KG1 (cell line): ENCODE measurements around the gene DPYSL4.

Experiments
- DNase-seq: peaks from one replicate; lab custom pipeline; 2025; lab: John Stamatoyannopoulos, UW

Gene DPYSL4

DNA sequence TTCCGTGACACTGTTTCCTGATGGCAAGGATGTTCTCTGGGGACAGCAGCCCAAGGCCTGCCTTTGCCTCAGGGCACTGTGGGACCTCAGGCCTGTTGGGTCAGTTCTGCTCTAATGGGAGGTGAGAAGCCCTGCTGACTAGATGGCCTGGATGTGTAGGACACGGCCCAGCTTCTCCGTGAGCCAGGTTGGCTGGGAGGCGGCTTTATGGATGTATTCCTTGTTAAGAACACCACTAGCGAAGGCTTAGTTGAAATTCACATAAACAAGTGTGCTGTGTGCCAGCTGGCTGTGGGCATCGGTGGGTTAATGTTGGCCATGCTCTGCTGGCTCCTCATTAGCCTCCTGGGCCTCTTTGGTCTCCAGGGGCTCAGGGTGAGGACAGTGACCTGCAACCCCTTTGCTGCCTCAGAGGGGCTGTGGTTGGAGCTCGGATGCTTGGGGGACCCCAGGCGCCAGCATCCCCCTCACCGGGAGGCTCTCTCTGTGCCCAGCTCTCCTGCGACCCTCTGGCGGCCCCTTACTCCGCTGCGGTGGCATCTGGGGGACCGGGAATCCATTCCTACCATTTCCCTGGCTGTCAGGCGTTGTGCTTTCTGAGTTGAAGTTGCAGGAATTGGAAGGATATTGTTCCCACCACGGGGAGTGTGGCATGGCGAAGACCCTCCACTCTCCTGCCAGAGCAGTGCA, 22.8 kb upstream of the DPYSL4 start:
- DNase-seq: no peak

- no peak for DNase-seq
These were observed 21.9 kb upstream of the DPYSL4 start for GRCh38 chr10:132164761-132165278.

- no peak for DNase-seq
These were observed 21.2 kb upstream of the DPYSL4 start for GRCh38 chr10:132165416-132165980.

DNA sequence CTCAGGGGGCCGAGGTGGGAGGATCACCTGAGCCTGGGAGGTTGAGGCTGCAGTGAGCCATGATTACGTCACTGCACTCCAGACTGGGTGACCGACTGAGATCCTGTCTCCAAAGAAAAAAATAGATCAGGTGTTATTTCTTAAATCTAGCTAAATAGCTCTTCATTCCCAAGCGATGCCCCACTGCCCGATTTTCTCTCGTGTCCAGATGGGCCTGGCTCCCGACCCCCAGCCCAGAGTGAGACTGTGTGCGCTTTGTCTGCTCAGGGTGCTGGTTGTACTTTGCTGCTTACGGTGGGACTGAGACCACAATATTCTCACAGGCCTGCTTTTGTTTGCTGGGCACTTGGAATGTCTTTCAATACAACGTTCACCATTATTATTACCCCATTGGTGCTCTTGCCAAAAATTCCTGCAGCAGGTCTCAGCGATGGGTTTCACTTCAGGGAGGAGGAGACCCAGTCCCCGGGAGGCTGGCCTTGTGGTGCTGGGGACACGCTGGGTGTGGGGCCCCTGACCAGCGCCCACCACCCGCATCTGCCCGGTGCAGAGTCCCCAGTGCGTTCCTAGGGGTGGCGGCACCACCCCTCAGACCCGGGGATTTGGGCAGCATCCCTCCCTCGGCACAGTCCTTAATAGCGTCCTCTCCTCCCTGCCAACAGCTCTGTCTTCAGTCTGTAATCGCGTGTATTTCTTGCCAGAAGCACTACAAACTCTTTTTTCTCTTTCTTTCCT, 20.4 kb upstream of the DPYSL4 start:
- DNase-seq: no peak

DNA sequence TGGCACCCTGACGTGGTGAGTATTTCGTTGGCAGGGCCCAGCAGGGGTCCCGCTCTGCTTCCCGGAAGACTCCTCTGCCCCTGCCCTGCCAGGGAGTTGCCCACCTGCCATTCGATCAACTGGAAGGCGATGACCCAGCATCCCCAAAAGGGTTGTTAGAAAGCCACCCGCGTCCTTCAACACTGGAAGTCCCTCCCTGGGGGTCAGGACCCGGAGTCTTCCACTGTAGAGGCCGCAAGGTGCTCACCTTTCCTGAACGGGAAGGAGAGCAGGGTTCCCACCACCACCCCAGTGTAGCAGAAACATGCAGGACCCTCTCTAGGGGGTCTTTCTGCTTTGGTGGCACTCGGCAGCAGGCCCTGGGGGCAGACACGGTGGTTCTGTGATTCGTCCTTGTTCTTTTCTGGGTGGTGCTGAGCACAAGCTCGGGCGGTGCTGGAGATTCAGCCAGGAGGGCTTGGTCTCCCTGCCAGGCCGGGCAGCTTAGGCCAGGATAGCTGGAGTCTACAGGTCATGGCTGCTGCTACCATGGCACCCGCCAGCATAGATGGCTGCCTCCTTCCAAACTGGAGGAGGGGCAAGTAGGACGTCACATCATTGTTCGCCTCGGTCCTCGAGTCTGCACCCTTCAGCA, 19.6 kb upstream of the DPYSL4 start:
- no peak for DNase-seq

DNA sequence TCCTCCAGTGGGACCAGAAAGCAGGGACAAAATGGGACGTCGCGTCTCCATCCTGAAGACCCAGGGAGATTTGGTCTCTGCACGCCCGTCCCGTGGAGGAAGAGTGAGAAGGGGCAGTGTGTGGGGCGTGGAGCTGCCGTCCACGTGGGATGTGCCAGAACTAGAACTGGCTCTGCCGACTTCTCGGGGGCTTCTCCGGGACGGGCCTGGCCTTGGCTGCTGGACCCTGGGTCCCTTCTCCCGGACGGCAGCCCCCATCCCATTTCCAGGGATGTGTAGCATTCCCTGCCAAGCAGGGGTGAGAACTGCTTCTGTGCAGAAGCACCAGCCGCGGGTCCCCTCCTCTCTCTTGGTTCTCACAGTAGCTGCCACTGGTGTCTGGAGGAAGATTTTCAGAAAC, 18.8 kb upstream of the DPYSL4 start:
- no peak for DNase-seq

DNA sequence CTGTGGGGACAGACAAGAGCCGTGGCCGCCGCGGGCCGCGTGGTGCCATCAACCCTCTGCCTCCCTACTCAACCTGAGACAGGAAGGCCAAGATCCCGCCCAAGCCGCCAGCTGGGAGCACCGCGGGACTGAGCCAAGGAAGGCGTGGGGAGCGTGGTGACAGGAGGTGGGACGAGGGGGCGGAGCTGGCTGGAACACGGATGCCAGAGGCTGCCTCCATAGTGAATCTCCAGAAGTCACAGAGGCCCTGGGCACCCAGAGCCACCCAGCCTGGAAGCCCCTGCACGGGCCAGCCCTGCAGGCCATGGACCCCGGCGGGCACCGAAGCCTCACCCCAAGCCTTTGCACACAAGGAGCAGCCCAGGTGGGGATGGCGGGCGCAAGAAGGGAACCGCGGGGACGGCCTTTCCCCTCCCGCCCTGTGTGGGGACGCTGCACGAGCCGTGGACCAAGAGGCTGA, 18.1 kb upstream of the DPYSL4 start:
- no peak for DNase-seq

GRCh38 chr10:132169031-132169765, 17.6 kb upstream of the DPYSL4 start:
- DNase-seq: no peak

- no peak for DNase-seq
These were observed 16.8 kb upstream of the DPYSL4 start for GRCh38 chr10:132169766-132170560.

DNA sequence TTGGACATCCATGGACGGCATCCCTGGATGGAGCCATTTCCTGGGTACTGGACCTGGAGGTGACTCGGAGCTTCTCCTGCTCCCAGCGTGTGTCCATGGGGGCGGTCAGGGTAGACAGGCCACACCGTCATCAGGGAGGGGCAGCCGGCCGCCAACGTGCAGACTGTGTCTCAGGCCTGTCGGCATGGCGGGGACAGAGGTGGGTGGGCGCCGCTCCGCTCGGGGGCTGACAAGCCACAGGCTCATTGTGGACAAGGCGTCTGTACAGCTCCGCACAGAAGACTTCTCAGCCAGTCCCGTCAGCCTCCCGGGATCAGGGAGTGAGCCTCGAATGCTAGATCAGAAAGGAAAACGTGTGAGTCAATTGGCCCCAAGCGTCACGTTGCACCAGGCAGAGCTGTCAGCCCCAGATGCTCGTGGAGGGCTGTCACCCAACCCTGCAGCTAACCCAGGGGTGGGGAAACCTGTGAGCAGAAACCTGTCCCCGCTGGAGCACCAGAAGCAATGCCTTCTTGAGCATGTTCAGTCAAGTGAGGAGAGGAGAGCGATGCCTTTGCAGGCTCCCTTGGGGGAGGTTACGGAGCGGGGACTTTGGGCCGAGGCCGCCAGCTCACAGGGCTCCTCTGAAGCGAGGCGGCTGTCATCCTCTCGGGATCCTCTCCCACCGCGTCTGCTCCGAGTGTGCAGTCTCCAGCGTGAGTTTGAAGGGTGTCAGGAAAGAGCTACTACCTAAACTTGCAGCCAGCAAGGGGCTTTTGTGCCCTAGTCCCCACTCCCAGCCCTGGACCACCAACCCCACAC, 16.0 kb upstream of the DPYSL4 start:
- DNase-seq: no peak

- DNase-seq: no peak
These were observed 14.4 kb upstream of the DPYSL4 start for GRCh38 chr10:132172091-132173066.

GRCh38 chr10:132173185-132173584, 13.6 kb upstream of the DPYSL4 start:
- no peak for DNase-seq

DNA sequence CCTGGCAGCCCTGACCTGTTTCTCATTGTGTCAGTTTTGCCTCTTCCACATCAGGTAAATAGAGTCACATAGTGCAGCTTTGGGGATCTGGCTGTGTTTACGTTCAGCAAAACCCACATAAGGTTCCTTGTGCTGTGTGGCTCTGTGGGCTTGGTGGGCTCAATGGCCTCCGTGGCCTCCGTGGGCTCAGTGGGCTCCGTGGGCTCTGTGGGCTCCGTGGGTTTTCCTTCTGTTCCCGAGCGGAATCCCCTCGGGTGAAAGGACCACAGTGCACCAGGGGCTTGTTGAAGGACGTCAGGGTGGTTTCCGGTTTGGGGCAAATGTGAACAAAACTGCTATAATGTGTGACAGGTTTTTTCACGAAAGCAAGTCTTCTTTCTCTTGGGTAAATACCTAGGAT, 12.5 kb upstream of the DPYSL4 start:
- no peak for DNase-seq

DNA sequence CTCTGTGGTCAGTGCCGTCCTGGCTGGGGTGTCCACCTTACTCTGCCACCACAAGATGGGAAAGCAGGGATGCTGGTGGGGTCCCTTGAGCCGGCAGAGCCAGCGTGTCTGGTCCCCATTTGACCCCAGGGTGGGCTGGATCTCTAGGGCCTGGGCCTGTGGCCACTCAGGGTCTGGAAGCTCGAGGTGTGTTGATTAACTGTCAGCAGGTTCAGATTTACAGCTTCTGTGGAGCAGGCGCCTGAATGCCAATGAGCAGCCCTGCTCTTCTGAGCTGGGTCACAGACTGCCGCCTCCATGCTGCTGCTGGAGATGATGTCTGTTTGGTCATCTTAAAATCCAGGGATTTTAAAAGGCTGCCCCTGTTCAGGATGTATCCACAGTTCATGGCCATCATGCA, 11.3 kb upstream of the DPYSL4 start:
- no peak for DNase-seq

DNA sequence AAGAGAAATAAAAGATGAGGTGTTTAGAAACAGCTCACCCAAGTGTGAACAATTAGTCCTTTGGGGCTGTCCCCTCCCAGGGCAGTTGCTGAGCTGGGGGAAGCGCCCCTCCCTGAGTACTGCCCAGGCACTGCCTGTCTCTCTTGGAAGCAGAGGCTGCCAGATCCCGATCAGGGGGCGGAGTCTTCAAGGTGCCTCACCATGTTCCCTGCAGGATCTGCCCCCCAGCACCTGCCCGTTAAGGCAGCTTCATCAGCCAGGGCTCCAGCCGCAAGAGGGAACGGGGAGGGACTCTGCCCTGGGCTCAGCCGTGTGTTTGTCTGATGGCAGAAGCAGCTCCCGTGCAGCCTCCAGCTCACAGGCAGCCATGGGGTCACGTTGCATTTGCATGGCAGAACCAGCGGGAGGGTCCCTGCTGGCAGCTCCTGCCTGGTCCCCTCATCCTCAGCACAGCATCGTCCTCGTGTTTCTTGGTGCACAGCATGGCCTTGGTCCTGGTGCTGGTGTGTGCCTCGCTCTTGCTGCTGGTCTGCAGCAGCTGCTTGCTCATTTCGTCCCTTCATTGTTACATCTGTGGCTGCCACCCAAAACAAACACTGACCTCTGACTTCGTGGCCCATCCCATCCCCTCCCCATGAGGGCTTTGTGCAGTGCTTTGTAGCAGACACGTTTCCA, 10.7 kb upstream of the DPYSL4 start:
- no peak for DNase-seq

- DNase-seq: no peak
These were observed 9.9 kb upstream of the DPYSL4 start for GRCh38 chr10:132176623-132177500.

DNA sequence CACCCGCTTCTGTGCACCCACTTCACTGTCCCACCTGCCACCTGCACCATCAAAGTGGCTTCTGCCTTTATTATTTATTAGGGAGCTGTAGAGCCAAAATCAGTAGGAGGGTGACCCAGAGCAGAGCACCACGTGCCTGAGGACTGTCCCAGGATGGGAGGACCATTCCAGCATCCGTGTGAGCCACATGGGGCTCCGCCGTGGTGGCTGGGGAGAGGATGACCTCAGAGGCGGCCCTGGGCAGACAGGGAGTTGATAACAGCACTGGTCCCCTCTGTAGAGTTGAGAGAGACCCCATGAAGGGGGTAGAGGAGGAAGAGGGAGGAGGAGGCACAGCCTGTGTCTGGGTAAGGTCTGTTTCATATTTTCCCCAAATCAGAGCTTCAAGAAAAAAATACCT, 8.7 kb upstream of the DPYSL4 start:
- no peak for DNase-seq
